ENCODE measurements around the gene MSH6. TPM values are rescaled to one million over a fixed set of nuclear protein-coding genes. Genes with fewer than 3 reads are reported as not detected.

Gene MSH6
- total and polyA plus RNA-seq, 2 of the 13 experiments (the other 11 are each of a cell fraction or from before 2014, with no cell fraction given) = 20.8 to 113 TPM

DNA sequence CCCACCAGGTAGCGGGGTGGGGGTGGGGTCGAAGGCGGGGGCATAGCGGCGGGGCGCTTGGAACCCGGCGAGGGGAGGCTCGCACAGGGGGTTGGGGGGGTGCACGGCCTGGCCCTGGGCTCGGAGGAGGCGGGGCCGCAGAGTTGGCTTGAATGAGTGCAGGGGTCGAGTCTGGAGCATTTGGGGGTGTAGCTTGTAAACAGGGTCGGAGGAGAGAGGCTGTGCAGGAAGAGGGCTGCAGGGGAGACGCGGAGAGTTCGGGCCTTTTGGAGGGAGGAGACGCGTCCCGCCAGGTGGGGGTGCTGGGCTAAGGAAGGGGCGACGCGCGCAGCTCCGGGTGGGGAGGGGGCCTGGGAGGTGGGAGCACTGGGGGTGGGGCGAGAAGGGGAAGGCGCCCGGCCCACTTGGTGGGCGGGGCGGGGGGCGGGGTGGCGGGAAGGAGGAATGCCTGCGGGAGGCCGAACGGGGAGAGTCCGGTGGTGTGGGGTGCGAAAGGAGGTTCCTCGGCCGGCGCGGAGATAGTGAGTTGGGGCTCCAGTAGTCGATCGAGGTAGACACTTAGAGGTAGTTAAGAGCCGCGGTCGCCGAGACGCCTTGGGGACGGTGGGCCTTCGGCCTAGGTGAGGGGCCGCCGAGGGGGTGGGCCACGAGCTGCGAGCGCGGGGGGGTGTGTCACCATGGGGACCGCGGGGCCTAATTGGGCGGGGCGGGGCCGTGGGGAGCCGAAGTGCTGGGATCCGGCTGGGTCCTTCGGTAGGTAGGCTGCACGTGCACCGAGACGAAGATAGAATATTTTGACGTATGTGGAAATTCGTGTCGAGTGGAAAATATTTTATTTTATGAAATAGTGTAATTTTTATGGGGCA lies 774 bp downstream of the MSH6 start (continued):
- TF ChIP-seq, protein P1, sequence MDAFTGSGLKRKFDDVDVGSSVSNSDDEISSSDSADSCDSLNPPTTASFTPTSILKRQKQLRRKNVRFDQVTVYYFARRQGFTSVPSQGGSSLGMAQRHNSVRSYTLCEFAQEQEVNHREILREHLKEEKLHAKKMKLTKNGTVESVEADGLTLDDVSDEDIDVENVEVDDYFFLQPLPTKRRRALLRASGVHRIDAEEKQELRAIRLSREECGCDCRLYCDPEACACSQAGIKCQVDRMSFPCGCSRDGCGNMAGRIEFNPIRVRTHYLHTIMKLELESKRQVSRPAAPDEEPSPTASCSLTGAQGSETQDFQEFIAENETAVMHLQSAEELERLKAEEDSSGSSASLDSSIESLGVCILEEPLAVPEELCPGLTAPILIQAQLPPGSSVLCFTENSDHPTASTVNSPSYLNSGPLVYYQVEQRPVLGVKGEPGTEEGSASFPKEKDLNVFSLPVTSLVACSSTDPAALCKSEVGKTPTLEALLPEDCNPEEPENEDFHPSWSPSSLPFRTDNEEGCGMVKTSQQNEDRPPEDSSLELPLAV (CRISPR knock-in tag; conservative IDR thresholded peaks at IDR 0.05; ENCODE audit: low read depth) = no peak
- TF ChIP-seq, protein P2, sequence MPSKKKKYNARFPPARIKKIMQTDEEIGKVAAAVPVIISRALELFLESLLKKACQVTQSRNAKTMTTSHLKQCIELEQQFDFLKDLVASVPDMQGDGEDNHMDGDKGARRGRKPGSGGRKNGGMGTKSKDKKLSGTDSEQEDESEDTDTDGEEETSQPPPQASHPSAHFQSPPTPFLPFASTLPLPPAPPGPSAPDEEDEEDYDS (CRISPR knock-in tag; IDR thresholded peaks at IDR 0.05) = no peak
- peak; percentile 3 for TF ChIP-seq ASH2L (IDR thresholded peaks at IDR 0.05; ENCODE audit: insufficient read length, low read depth, low read length)
- no peak for TF ChIP-seq ZNF607 (CRISPR knock-in tag; IDR thresholded peaks at IDR 0.05; ENCODE audit: borderline replicate concordance)
- TF ChIP-seq SUZ12 (IDR thresholded peaks at IDR 0.05; ENCODE audit: low read depth, low read length) = no peak
- TF ChIP-seq ZFAT (CRISPR knock-in tag; conservative IDR thresholded peaks at IDR 0.05) = no peak
- TF ChIP-seq, protein P3, sequence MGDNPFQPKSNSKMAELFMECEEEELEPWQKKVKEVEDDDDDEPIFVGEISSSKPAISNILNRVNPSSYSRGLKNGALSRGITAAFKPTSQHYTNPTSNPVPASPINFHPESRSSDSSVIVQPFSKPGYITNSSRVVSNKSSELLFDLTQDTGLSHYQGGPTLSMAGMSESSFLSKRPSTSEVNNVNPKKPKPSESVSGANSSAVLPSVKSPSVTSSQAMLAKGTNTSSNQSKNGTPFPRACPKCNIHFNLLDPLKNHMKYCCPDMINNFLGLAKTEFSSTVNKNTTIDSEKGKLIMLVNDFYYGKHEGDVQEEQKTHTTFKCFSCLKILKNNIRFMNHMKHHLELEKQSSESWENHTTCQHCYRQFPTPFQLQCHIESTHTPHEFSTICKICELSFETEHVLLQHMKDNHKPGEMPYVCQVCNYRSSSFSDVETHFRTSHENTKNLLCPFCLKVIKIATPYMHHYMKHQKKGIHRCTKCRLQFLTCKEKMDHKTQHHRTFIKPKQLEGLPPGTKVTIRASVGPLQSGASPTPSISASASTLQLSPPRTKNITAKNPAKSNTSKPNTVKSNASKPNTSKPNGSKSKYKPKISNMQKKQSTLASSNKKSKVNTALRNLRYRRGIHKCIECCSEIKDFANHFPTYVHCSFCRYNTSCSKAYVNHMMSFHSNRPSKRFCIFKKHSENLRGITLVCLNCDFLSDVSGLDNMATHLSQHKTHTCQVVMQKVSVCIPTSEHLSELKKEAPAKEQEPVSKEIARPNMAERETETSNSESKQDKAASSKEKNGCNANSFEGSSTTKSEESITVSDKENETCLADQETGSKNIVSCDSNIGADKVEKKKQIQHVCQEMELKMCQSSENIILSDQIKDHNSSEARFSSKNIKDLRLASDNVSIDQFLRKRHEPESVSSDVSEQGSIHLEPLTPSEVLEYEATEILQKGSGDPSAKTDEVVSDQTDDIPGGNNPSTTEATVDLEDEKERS (CRISPR knock-in tag; IDR thresholded peaks at IDR 0.05) = no peak
- TF ChIP-seq, protein P4, sequence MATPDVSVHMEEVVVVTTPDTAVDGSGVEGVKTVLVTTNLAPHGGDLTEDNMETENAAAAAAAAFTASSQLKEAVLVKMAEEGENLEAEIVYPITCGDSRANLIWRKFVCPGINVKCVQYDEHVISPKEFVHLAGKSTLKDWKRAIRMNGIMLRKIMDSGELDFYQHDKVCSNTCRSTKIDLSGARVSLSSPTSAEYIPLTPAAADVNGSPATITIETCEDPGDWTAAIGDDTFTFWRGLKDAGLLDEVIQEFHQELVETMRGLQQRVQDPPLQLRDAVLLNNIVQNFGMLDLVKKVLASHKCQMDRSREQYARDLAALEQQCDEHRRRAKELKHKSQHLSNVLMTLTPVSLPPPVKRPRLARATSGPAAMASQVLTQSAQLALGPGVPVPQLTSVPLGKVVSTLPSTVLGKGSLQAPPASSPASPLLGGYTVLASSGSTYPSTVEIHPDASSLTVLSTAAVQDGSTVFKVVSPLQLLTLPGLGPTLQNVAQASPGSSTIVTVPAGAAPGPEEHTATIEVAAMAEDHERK (CRISPR knock-in tag; IDR thresholded peaks at IDR 0.05; ENCODE audit: low read depth) = no peak
- no peak for TF ChIP-seq REST (IDR thresholded peaks at IDR 0.05; ENCODE audit: borderline replicate concordance in 1 of 2, low read depth in 1 of 2, low read length in 2 of 2)
- TF ChIP-seq ZNF101 (CRISPR knock-in tag; IDR thresholded peaks at IDR 0.05; ENCODE audit: borderline replicate concordance, low read depth) = no peak
- no peak for TF ChIP-seq ATF3 (CRISPR knock-in tag; IDR thresholded peaks at IDR 0.05)
- no peak for TF ChIP-seq ZFY (CRISPR knock-in tag; IDR thresholded peaks at IDR 0.05)
- TF ChIP-seq SMC3 (IDR thresholded peaks at IDR 0.05; ENCODE audit: low read length) = no peak
- no peak for TF ChIP-seq U2AF2 (IDR thresholded peaks at IDR 0.05; ENCODE audit: low read depth, low read length)
- TF ChIP-seq NCOA5 (CRISPR knock-in tag; IDR thresholded peaks at IDR 0.05) = no peak
- no peak for TF ChIP-seq FOXK1 (CRISPR knock-in tag; IDR thresholded peaks at IDR 0.05; ENCODE audit: borderline replicate concordance, low read depth)
- TF ChIP-seq PHF20 (CRISPR knock-in tag; IDR thresholded peaks at IDR 0.05) = no peak
- TF ChIP-seq TBP (CRISPR knock-in tag; IDR thresholded peaks at IDR 0.05) = no peak
